H7 (cell line): Measurements from ENCODE around the gene COL4A2. TPM values are rescaled to one million over a fixed set of nuclear protein-coding genes. Genes with fewer than 3 reads are reported as not detected.

Experiments used
- DNase-seq: peaks from one replicate; pipeline ENCODE4 v3.0.0; 2012
- H3K27me3 ChIP-seq: 2 replicates; pipeline ENCODE4 v1.6.0; 2011; ENCODE audit warnings: mild to moderate bottlenecking, low read length; ENCODE audit not compliant: control insufficient read depth, insufficient read depth
- H3K36me3 ChIP-seq: replicated peaks from 2 replicates; pipeline ENCODE4 v1.5.1; 2011; ENCODE audit warnings: low read length; ENCODE audit not compliant: control insufficient read depth, insufficient read depth
- H3K4me3 ChIP-seq: 2 replicates; pipeline ENCODE4 v1.5.1; 2011; ENCODE audit warnings: low read depth, mild to moderate bottlenecking, control low read depth, low read length, moderate library complexity; ENCODE audit not compliant: insufficient read depth
- total RNA-seq: library from RNA; depleted of rRNA; stranded (reverse); fragments of >200 nt; shearing (Covaris generic); gene quantifications from 2 replicates; pipeline ENCODE4 v1.2.3, GENCODE V29; 2014

Gene COL4A2
- total RNA-seq, 1 experiment from 2014 or later, result 166 TPM

GRCh38 chr13:110360598-110360997 is 53.5 kb downstream of the COL4A2 start:
- DNase-seq, result no peak
- Histone ChIP-seq H3K27me3 (no peaks in the 10 kb centered on the region), H3K36me3 (peaks cover 3% of the 10 kb centered on the region)

GRCh38 chr13:110361365-110361911 is 54.4 kb downstream of the COL4A2 start:
- Histone ChIP-seq H3K4me3 (no peak overlapping the region), H3K27me3 (no peaks in the 10 kb centered on the region), H3K36me3 (peaks cover 3% of the 10 kb centered on the region)
- no peak for DNase-seq

More at GRCh38 chr13:110360598-110360997, 53.5 kb downstream of the COL4A2 start:
- H3K4me3 ChIP-seq, result no peak overlapping the region

- H3K27me3 ChIP-seq, result no peaks in the 10 kb centered on the region
- peaks cover 3% of the 10 kb centered on the region for H3K36me3 ChIP-seq
- DNase-seq, result peak; percentile 79
- H3K4me3 ChIP-seq, result no peak overlapping the region
Measured at GRCh38 chr13:110363010-110363409, 55.9 kb downstream of the COL4A2 start.

- no peak for DNase-seq
- Histone ChIP-seq H3K36me3 (peaks cover 2% of the 10 kb centered on the region; the same call in 1 of the 2 replicates), H3K4me3 (no peak overlapping the region), H3K27me3 (no peaks in the 10 kb centered on the region)
Measured at GRCh38 chr13:110364081-110364480, 57.0 kb downstream of the COL4A2 start.

- DNase-seq, result no peak
- H3K27me3 ChIP-seq, result no peaks in the 10 kb centered on the region
- H3K4me3 ChIP-seq, result no peak overlapping the region
- peaks cover 2% of the 10 kb centered on the region; the same call in 1 of the 2 replicates for H3K36me3 ChIP-seq
Measured at GRCh38 chr13:110365876-110366275, 58.8 kb downstream of the COL4A2 start.

- H3K36me3 ChIP-seq, result no peaks in the 10 kb centered on the region
- no peak for DNase-seq
- no peaks in the 10 kb centered on the region for H3K27me3 ChIP-seq
- H3K4me3 ChIP-seq, result no peak overlapping the region
Measured at GRCh38 chr13:110366733-110367132, 59.6 kb downstream of the COL4A2 start.

GRCh38 chr13:110367620-110368019 is 60.5 kb downstream of the COL4A2 start:
- Histone ChIP-seq H3K27me3 (no peaks in the 10 kb centered on the region), H3K4me3 (no peak overlapping the region), H3K36me3 (no peaks in the 10 kb centered on the region)
- no peak for DNase-seq

- no peak for DNase-seq
- Histone ChIP-seq H3K4me3 (no peak overlapping the region), H3K36me3 (no peaks in the 10 kb centered on the region), H3K27me3 (no peaks in the 10 kb centered on the region)
Measured at GRCh38 chr13:110368408-110368807, 61.3 kb downstream of the COL4A2 start.

GRCh38 chr13:110369400-110369799 is 62.3 kb downstream of the COL4A2 start:
- H3K4me3 ChIP-seq, result no peak overlapping the region
- H3K36me3 ChIP-seq, result no peaks in the 10 kb centered on the region
- no peaks in the 10 kb centered on the region for H3K27me3 ChIP-seq
- no peak for DNase-seq

GRCh38 chr13:110371550-110372465 is 64.7 kb downstream of the COL4A2 start:
- no peaks in the 10 kb centered on the region for H3K36me3 ChIP-seq
- no peak for DNase-seq

GRCh38 chr13:110372676-110373075 is 65.6 kb downstream of the COL4A2 start:
- H3K4me3 ChIP-seq, result no peak overlapping the region
- no peaks in the 10 kb centered on the region for H3K36me3 ChIP-seq
- H3K27me3 ChIP-seq, result no peaks in the 10 kb centered on the region
- DNase-seq, result no peak

More at GRCh38 chr13:110371550-110372465, 64.7 kb downstream of the COL4A2 start:
- Histone ChIP-seq H3K27me3 (no peaks in the 10 kb centered on the region), H3K4me3 (no peak overlapping the region)

- Histone ChIP-seq H3K36me3 (no peaks in the 10 kb centered on the region), H3K4me3 (no peak overlapping the region), H3K27me3 (no peaks in the 10 kb centered on the region)
- DNase-seq, result no peak
Measured at GRCh38 chr13:110373617-110374016, 66.5 kb downstream of the COL4A2 start.

- DNase-seq, result no peak
- H3K4me3 ChIP-seq, result no peak overlapping the region
- no peaks in the 10 kb centered on the region for H3K27me3 ChIP-seq
- H3K36me3 ChIP-seq, result no peaks in the 10 kb centered on the region
Measured at GRCh38 chr13:110374431-110375370, 67.6 kb downstream of the COL4A2 start.

GRCh38 chr13:110376120-110376519 is 69.0 kb downstream of the COL4A2 start:
- H3K4me3 ChIP-seq, result no peak overlapping the region
- no peaks in the 10 kb centered on the region for H3K27me3 ChIP-seq
- no peaks in the 10 kb centered on the region for H3K36me3 ChIP-seq
- DNase-seq, result no peak
